Endothelial cell of umbilical vein (primary cell): ENCODE measurements around the gene CZIB. TPM values are rescaled to one million over a fixed set of nuclear protein-coding genes. Genes with fewer than 3 reads are reported as not detected.

Experiments used
- BruUV-seq: library from RNA; stranded (reverse); fragments of 400-500 nt; replicated peaks from 2 replicates; lab custom pipeline; 2021; lab: Mats Ljungman, UMichigan
- CTCF ChIA-PET: fragments of 300-600, 350-600 bp; sonication (Branson Sonifier 250); formaldehyde crosslinking; loops from one replicate; lab custom pipeline; 2021; ENCODE audit warnings: antibody characterized with exemption, inconsistent platforms; lab: Charles Lee
- POLR2A ChIA-PET: fragments of 300-600, 350-600 bp; sonication (Branson Sonifier 250); formaldehyde crosslinking; loops from one replicate; lab custom pipeline; 2021; ENCODE audit warnings: antibody characterized with exemption, inconsistent platforms; lab: Charles Lee
- DNase-seq: peaks from one replicate; pipeline ENCODE4 v3.0.0-alpha.2; 2011; ENCODE audit warnings: low read depth, low spot score
- FAIRE-seq: peaks from 2 replicates; lab custom pipeline; 2011; peaks lifted over from hg19 to GRCh38; lab: Jason Lieb, UNC
- H2AFZ ChIP-seq: 2 replicates; pipeline ENCODE4 v1.6.0; 2012; ENCODE audit warnings: low read depth, low read length, control low read depth, inconsistent platforms
- H3K27ac ChIP-seq: 2 replicates; pipeline ENCODE4 v1.5.1; 2011; ENCODE audit warnings: low read depth, mild to moderate bottlenecking, control low read depth, low read length, moderate library complexity; ENCODE audit not compliant: insufficient read depth
- H3K27me3 ChIP-seq, 2 experiments: 2 replicates each; pipeline versions ENCODE4 v1.6.0 to v1.6.1; 2011; ENCODE audit warnings: low read length in 2 of 2, mixed read lengths in 1 of 2; ENCODE audit not compliant: control insufficient read depth in 2 of 2, insufficient read depth in 2 of 2
- H3K36me3 ChIP-seq, 2 experiments: 2 replicates in 1 of 2; 3 replicates in 1 of 2; pipeline ENCODE4 v1.5.1; 2011; ENCODE audit warnings: low read length in 2 of 2, mild to moderate bottlenecking in 1 of 2, moderate library complexity in 1 of 2; ENCODE audit not compliant: control insufficient read depth in 2 of 2, insufficient read depth in 2 of 2; ENCODE audit errors: extremely low read depth in 1 of 2
- H3K4me1 ChIP-seq: 3 replicates; pipeline ENCODE4 v1.5.1; 2011; ENCODE audit warnings: mild to moderate bottlenecking, low read length; ENCODE audit not compliant: control insufficient read depth, insufficient read depth; ENCODE audit errors: extremely low read depth
- H3K4me2 ChIP-seq: 2 replicates; pipeline ENCODE4 v1.6.1; 2011; ENCODE audit warnings: low read length, control low read depth, mixed read lengths; ENCODE audit not compliant: insufficient read depth
- H3K4me3 ChIP-seq, 3 experiments: fragments of 200-600 bp in 1 of 3; sonication (generic), shearing (Covaris generic) in 1 of 3; replicated peaks in 1 of 3; 2 replicates each; pipeline ENCODE4 v1.5.1; 2011 to 2016; ENCODE audit warnings: control low read depth in 3 of 3, low read length in 3 of 3, mild to moderate bottlenecking in 2 of 3, inconsistent platforms in 1 of 3, low read depth in 1 of 3, moderate library complexity in 1 of 3; ENCODE audit not compliant: insufficient read depth in 1 of 3
- H3K79me2 ChIP-seq: 2 replicates; pipeline ENCODE4 v1.6.0; 2012; ENCODE audit warnings: low read length, inconsistent platforms; ENCODE audit not compliant: control insufficient read depth, insufficient read depth
- H3K9ac ChIP-seq: replicated peaks from 2 replicates; pipeline ENCODE3; 2011; ENCODE audit warnings: low read length, control low read depth; ENCODE audit not compliant: insufficient read depth; ENCODE audit errors: extremely low read depth
- H3K9me1 ChIP-seq: replicated peaks from 3 replicates; pipeline ENCODE4 v1.6.0; 2011; ENCODE audit warnings: mild to moderate bottlenecking, low read length; ENCODE audit not compliant: control insufficient read depth, insufficient read depth; ENCODE audit errors: extremely low read depth
- H3K9me3 ChIP-seq: replicated peaks from 2 replicates; pipeline ENCODE4 v1.5.1; 2012; ENCODE audit warnings: low read length, inconsistent platforms; ENCODE audit not compliant: control insufficient read depth, insufficient read depth
- H4K20me1 ChIP-seq: replicated peaks from 2 replicates; pipeline ENCODE3; 2011; ENCODE audit warnings: mild to moderate bottlenecking, low read length; ENCODE audit not compliant: control insufficient read depth, insufficient read depth; ENCODE audit errors: extremely low read depth
- EZH2 ChIP-seq: IDR thresholded peaks from 2 replicates; pipeline ENCODE4 v1.6.1; 2012; ENCODE audit warnings: borderline replicate concordance, low read depth, mild to moderate bottlenecking, moderate library complexity, low read length, inconsistent platforms; ENCODE audit not compliant: severe bottlenecking
- FOS ChIP-seq: IDR thresholded peaks from 2 replicates; pipeline ENCODE4 v1.6.1; 2011; ENCODE audit warnings: mild to moderate bottlenecking, low read length, moderate library complexity, borderline replicate concordance; ENCODE audit not compliant: insufficient read depth
- GATA2 ChIP-seq: IDR thresholded peaks from 2 replicates; pipeline ENCODE4 v1.7.0; 2011; ENCODE audit warnings: low read depth, mild to moderate bottlenecking, moderate library complexity, mixed read lengths, low read length; ENCODE audit not compliant: insufficient read length, insufficient read depth
- JUN ChIP-seq: IDR thresholded peaks from 2 replicates; pipeline ENCODE4 v1.6.1; 2011; ENCODE audit warnings: borderline replicate concordance, low read depth; ENCODE audit not compliant: insufficient read length, insufficient read depth
- MYC ChIP-seq: IDR thresholded peaks from one replicate; pipeline ENCODE4 v1.6.1; 2011; ENCODE audit warnings: mild to moderate bottlenecking, low read depth, low read length
- POLR2A ChIP-seq: IDR thresholded peaks from 2 replicates; pipeline ENCODE4 v1.6.1; 2012; ENCODE audit warnings: low read depth, mild to moderate bottlenecking, control low read depth, low read length
- POLR2AphosphoS5 ChIP-seq: IDR thresholded peaks from 2 replicates; pipeline ENCODE4 v1.6.1; 2012; ENCODE audit warnings: low read depth, mild to moderate bottlenecking, control low read depth, low read length, moderate library complexity; ENCODE audit not compliant: insufficient read depth
- dilution Hi-C: fragments of 300-500 bp; cut with MboI; formaldehyde crosslinking; loops from one replicate; pipeline ENCODE4 v1.15.0; 2019; ENCODE audit warnings: low sequenced_read_pairs; ENCODE audit not compliant: extremely low pct_ligation_motif_present
- intact Hi-C: fragments of 100-400 bp; cut with micrococcal nuclease; formaldehyde crosslinking; loops from one replicate; pipeline ENCODE4 v1.10.0; 2022
- polyA plus RNA-seq, 4 experiments: library from polyadenylated mRNA; depleted of rRNA in 3 of 4; stranded (reverse) in 3 of 4; unstranded in 1 of 4; fragments of >200 nt; gene quantifications; 2 replicates each; pipeline versions ENCODE4 v1.2.1 to v1.2.3, GENCODE V29; 2011 to 2012; ENCODE audit warnings: missing spikeins in 1 of 4
- total RNA-seq: library from RNA; stranded (reverse); gene quantifications from 2 replicates; pipeline ENCODE4 v1.2.3, GENCODE V29; 2021
- TF ChIP-seq, protein P1 (sequence below), 2 donors: IDR thresholded peaks; 1 replicate in 1 of 2; 2 replicates in 1 of 2; pipeline ENCODE4 v1.5.1; 2011; ENCODE audit warnings: low read length in 2 of 2, mild to moderate bottlenecking in 2 of 2, moderate library complexity in 2 of 2, control low read depth in 1 of 2, inconsistent platforms in 1 of 2, low read depth in 1 of 2; ENCODE audit not compliant: insufficient read depth in 1 of 2; ENCODE audit errors: extremely low read depth in 1 of 2
- TF ChIP-seq, protein P2 (sequence below): IDR thresholded peaks from 2 replicates; pipeline ENCODE4 v1.6.1; 2011; ENCODE audit not compliant: insufficient read depth, insufficient read length

Gene CZIB
- total and polyA plus RNA-seq, 2 donors (not counting 3 experiments of a cell fraction or from before 2014, with no cell fraction given) = 60.1 to 65.9 TPM

DNA sequence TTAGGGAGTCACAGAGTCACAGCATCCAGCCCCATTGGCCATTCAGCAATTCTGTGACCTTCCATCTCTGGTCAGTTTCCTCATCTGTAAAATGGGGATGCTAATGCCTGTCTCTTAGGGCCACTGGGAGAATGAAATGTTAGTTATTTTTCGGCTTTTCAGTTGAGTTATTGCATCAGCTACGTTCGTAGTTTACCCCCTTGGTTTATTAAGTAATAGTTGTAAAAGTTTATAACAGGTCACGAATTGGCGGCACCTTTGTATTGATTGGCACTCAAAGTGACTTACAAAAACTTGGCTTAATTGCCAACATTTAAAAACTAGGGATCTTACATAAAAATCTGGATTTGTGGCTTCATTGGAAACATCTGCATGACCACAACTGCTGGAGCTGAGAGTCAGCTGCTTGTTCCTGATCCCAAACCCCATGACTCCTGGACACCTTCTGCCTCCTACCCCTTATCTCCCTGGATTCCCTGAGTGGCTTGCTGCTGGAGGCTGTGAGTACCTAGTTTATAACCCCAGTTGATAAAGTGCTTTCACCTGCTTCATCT is 54.9 kb downstream of the CZIB start:
- no peaks in the 10 kb centered on the region for H3K4me1 ChIP-seq
- CTCF ChIA-PET = interaction anchor here (1.1 to 1.9 kb wide), 2 partner anchors 11 to 17 kb away, joined by 3 to 4 read pairs; no protein-coding TSS in a partner anchor
- peaks cover 14% of the 10 kb centered on the region in 2 experiments for H3K27me3 ChIP-seq
- no peaks in the 10 kb centered on the region for H3K9me1 ChIP-seq
- POLR2A ChIA-PET = no interaction called here
- FAIRE-seq (no peak), DNase-seq (no peak)
- no peaks in the 10 kb centered on the region for H3K36me3 ChIP-seq
- H3K9me3 ChIP-seq = no peaks in the 10 kb centered on the region
- no peak overlapping the region for H3K4me2 ChIP-seq
- no peak overlapping the region for H2AFZ ChIP-seq
- BruUV-seq = no TSS peak
- TF ChIP-seq POLR2AphosphoS5 (no peak), JUN (no peak), GATA2 (no peak), FOS (no peak), POLR2A (no peak), EZH2 (no peak), MYC (no peak)
- TF ChIP-seq, protein P1, sequence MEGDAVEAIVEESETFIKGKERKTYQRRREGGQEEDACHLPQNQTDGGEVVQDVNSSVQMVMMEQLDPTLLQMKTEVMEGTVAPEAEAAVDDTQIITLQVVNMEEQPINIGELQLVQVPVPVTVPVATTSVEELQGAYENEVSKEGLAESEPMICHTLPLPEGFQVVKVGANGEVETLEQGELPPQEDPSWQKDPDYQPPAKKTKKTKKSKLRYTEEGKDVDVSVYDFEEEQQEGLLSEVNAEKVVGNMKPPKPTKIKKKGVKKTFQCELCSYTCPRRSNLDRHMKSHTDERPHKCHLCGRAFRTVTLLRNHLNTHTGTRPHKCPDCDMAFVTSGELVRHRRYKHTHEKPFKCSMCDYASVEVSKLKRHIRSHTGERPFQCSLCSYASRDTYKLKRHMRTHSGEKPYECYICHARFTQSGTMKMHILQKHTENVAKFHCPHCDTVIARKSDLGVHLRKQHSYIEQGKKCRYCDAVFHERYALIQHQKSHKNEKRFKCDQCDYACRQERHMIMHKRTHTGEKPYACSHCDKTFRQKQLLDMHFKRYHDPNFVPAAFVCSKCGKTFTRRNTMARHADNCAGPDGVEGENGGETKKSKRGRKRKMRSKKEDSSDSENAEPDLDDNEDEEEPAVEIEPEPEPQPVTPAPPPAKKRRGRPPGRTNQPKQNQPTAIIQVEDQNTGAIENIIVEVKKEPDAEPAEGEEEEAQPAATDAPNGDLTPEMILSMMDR (IDR thresholded peaks at IDR 0.05; ENCODE audit: extremely low read depth in 1 of 2, insufficient read depth in 1 of 2, low read depth in 1 of 2, low read length in 2 of 2) = no peak
- TF ChIP-seq, protein P2, sequence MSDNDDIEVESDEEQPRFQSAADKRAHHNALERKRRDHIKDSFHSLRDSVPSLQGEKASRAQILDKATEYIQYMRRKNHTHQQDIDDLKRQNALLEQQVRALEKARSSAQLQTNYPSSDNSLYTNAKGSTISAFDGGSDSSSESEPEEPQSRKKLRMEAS = no peak
- H3K4me3 ChIP-seq = no peak overlapping the region
- intact Hi-C loops = no loop called here
- no peak overlapping the region for H3K27ac ChIP-seq
- no peak overlapping the region for H3K9ac ChIP-seq
- dilution Hi-C loops = no loop called here
- H3K79me2 ChIP-seq = no peaks in the 10 kb centered on the region
- no peaks in the 10 kb centered on the region for H4K20me1 ChIP-seq

Other genes starting within 250 kb of the CZIB start
- 1.5 and 2.0 TPM in 2 replicates for gene PODN, start 158.4 kb downstream of the CZIB start, total RNA-seq
- 1.3 and 1.4 TPM in 2 replicates for gene PODN, start 158.4 kb downstream of the CZIB start, polyA plus RNA-seq
- not detected in 2 replicates for gene SLC1A7, start 78.0 kb downstream of the CZIB start, total RNA-seq
- gene SLC1A7, start 78.0 kb downstream of the CZIB start, polyA plus RNA-seq = not detected in 2 replicates
- gene CPT2, start 23.8 kb downstream of the CZIB start, total RNA-seq = 10.4 and 11.6 TPM in 2 replicates
- 10.6 and 11.5 TPM in 2 replicates for gene CPT2, start 23.8 kb downstream of the CZIB start, polyA plus RNA-seq
- 59.8 and 60.1 TPM in 2 replicates for gene MAGOH, start 17.9 kb upstream of the CZIB start, total RNA-seq
- gene MAGOH, start 17.9 kb upstream of the CZIB start, polyA plus RNA-seq = 16.0 and 25.9 TPM in 2 replicates
- 57.1 and 62.2 TPM in 2 replicates for gene LRP8, start 107.4 kb upstream of the CZIB start, total RNA-seq
- gene LRP8, start 107.4 kb upstream of the CZIB start, polyA plus RNA-seq = 32.7 and 40.9 TPM in 2 replicates
- not detected in 2 replicates for gene DMRTB1, start 238.8 kb upstream of the CZIB start, total RNA-seq
- gene DMRTB1, start 238.8 kb upstream of the CZIB start, polyA plus RNA-seq = not detected in 2 replicates